GM12865 (cell line): Measurements from ENCODE around the gene FRMD4A.

Experiments
- DNase-seq: peaks from one replicate; pipeline ENCODE4 v3.0.0; 2010; ENCODE audit warnings: low read depth
- H3K4me3 ChIP-seq: 2 replicates; pipeline ENCODE4 v1.5.1; 2011; ENCODE audit warnings: mild to moderate bottlenecking, low read depth, low read length, control low read depth
- CTCF ChIP-seq: IDR thresholded peaks from 2 replicates; pipeline ENCODE4 v1.5.1; 2011; ENCODE audit warnings: low read length, control low read depth, low read depth, inconsistent platforms; ENCODE audit not compliant: insufficient read depth; ENCODE audit errors: missing control alignments

Gene FRMD4A

GRCh38 chr10:13810568-13810967, 520.2 kb downstream of the FRMD4A start:
- no peak for TF ChIP-seq CTCF
- peak; percentile 53 for DNase-seq
- no peak overlapping the region for H3K4me3 ChIP-seq

GRCh38 chr10:13809427-13809826, 521.3 kb downstream of the FRMD4A start:
- H3K4me3 ChIP-seq, result no peak overlapping the region
- no peak for DNase-seq
- no peak for TF ChIP-seq CTCF

- no peak for TF ChIP-seq CTCF
- H3K4me3 ChIP-seq, result no peak overlapping the region
- DNase-seq, result peak; percentile 66
Measured at GRCh38 chr10:13808556-13809391, 522.0 kb downstream of the FRMD4A start.

- no peak for TF ChIP-seq CTCF
- H3K4me3 ChIP-seq, result no peak overlapping the region
- no peak for DNase-seq
Measured at GRCh38 chr10:13806419-13806818, 524.3 kb downstream of the FRMD4A start.

- no peak overlapping the region for H3K4me3 ChIP-seq
- TF ChIP-seq CTCF, result no peak
- DNase-seq, result no peak
Measured at GRCh38 chr10:13803566-13804554, 526.9 kb downstream of the FRMD4A start.

- H3K4me3 ChIP-seq, result no peak overlapping the region
- no peak for TF ChIP-seq CTCF
- no peak for DNase-seq
Measured at GRCh38 chr10:13801907-13802288, 528.8 kb downstream of the FRMD4A start.
